Measurements from ENCODE around the gene PTCH2. TPM values are rescaled to one million over a fixed set of nuclear protein-coding genes. Genes with fewer than 3 reads are reported as not detected.

Gene PTCH2
- total and polyA plus RNA-seq, 2 of the 13 experiments (the other 11 are each of a cell fraction or from before 2014, with no cell fraction given): 0.60 to 1.5 TPM

GRCh38 chr1:44786138-44786840, 56.8 kb downstream of the PTCH2 start (continued):
- TF ChIP-seq ZNF576 (CRISPR knock-in tag; IDR thresholded peaks at IDR 0.05) (peak; percentile 71; the same call in 1 of the 2 replicates), ZSCAN20 (CRISPR knock-in tag; IDR thresholded peaks at IDR 0.05; ENCODE audit: borderline replicate concordance) (no peak), EP300 (IDR thresholded peaks at IDR 0.05; ENCODE audit: low read depth in 2 of 2, low read length in 2 of 2) (peak; percentile 9 to 62; a peak in 1 of 4 replicates), EP300 (CRISPR knock-in tag; IDR thresholded peaks at IDR 0.05; ENCODE audit: borderline replicate concordance) (no peak), ZNF644 (CRISPR knock-in tag; IDR thresholded peaks at IDR 0.05; ENCODE audit: low read depth) (no peak), RAD21 (CRISPR knock-in tag; IDR thresholded peaks at IDR 0.05) (peak; percentile 87), AGO2 (optimal IDR thresholded peaks at IDR 0.05; ENCODE audit: low read depth, low read length) (peak; percentile 71), FOXK1 (CRISPR knock-in tag; IDR thresholded peaks at IDR 0.05; ENCODE audit: borderline replicate concordance, low read depth) (0 out of 2 replicates have a peak, but pooled peaks have one; percentile 18), LCORL (IDR thresholded peaks at IDR 0.05) (no peak), LCORL (CRISPR knock-in tag; IDR thresholded peaks at IDR 0.05) (peak; percentile 74), ZBTB40 (IDR thresholded peaks at IDR 0.05) (no peak), ZBTB40 (CRISPR knock-in tag; IDR thresholded peaks at IDR 0.05) (peak; percentile 69), RORA (CRISPR knock-in tag; IDR thresholded peaks at IDR 0.05) (no peak), ZNF230 (CRISPR knock-in tag; IDR thresholded peaks at IDR 0.05) (no peak), CREB3 (CRISPR knock-in tag; IDR thresholded peaks at IDR 0.05) (no peak), HIVEP1 (CRISPR knock-in tag; IDR thresholded peaks at IDR 0.05) (peak; percentile 73), ZNF775 (CRISPR knock-in tag; IDR thresholded peaks at IDR 0.05; ENCODE audit: borderline replicate concordance) (no peak), HDAC1 (CRISPR knock-in tag; IDR thresholded peaks at IDR 0.05) (0 out of 2 replicates have a peak, but pooled peaks have one; percentile 37)
- TF ChIP-seq, protein P1, sequence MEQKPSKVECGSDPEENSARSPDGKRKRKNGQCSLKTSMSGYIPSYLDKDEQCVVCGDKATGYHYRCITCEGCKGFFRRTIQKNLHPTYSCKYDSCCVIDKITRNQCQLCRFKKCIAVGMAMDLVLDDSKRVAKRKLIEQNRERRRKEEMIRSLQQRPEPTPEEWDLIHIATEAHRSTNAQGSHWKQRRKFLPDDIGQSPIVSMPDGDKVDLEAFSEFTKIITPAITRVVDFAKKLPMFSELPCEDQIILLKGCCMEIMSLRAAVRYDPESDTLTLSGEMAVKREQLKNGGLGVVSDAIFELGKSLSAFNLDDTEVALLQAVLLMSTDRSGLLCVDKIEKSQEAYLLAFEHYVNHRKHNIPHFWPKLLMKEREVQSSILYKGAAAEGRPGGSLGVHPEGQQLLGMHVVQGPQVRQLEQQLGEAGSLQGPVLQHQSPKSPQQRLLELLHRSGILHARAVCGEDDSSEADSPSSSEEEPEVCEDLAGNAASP (CRISPR knock-in tag; IDR thresholded peaks at IDR 0.05; ENCODE audit: borderline replicate concordance): peak; percentile 51

Data from HepG2 (cell line).